Endothelial cell of umbilical vein (primary cell): ENCODE results near the gene ATXN10. TPM values are rescaled to one million over a fixed set of nuclear protein-coding genes. Genes with fewer than 3 reads are reported as not detected.

Experiments used
- BruUV-seq: library from RNA; stranded (reverse); fragments of 400-500 nt; replicated peaks from 2 replicates; lab custom pipeline; 2021; lab: Mats Ljungman, UMichigan
- CTCF ChIA-PET: fragments of 300-600, 350-600 bp; sonication (Branson Sonifier 250); formaldehyde crosslinking; loops from one replicate; lab custom pipeline; 2021; ENCODE audit warnings: antibody characterized with exemption, inconsistent platforms; lab: Charles Lee
- POLR2A ChIA-PET: fragments of 300-600, 350-600 bp; sonication (Branson Sonifier 250); formaldehyde crosslinking; loops from one replicate; lab custom pipeline; 2021; ENCODE audit warnings: antibody characterized with exemption, inconsistent platforms; lab: Charles Lee
- DNase-seq: peaks from one replicate; pipeline ENCODE4 v3.0.0-alpha.2; 2011; ENCODE audit warnings: low read depth, low spot score
- FAIRE-seq: peaks from 2 replicates; lab custom pipeline; 2011; peaks lifted over from hg19 to GRCh38; lab: Jason Lieb, UNC
- H2AFZ ChIP-seq: 2 replicates; pipeline ENCODE4 v1.6.0; 2012; ENCODE audit warnings: low read depth, low read length, control low read depth, inconsistent platforms
- H3K27ac ChIP-seq: 2 replicates; pipeline ENCODE4 v1.5.1; 2011; ENCODE audit warnings: low read depth, mild to moderate bottlenecking, control low read depth, low read length, moderate library complexity; ENCODE audit not compliant: insufficient read depth
- H3K27me3 ChIP-seq, 2 experiments: 2 replicates each; pipeline versions ENCODE4 v1.6.0 to v1.6.1; 2011; ENCODE audit warnings: low read length in 2 of 2, mixed read lengths in 1 of 2; ENCODE audit not compliant: control insufficient read depth in 2 of 2, insufficient read depth in 2 of 2
- H3K36me3 ChIP-seq, 2 experiments: 2 replicates in 1 of 2; 3 replicates in 1 of 2; pipeline ENCODE4 v1.5.1; 2011; ENCODE audit warnings: low read length in 2 of 2, mild to moderate bottlenecking in 1 of 2, moderate library complexity in 1 of 2; ENCODE audit not compliant: control insufficient read depth in 2 of 2, insufficient read depth in 2 of 2; ENCODE audit errors: extremely low read depth in 1 of 2
- H3K4me1 ChIP-seq: 3 replicates; pipeline ENCODE4 v1.5.1; 2011; ENCODE audit warnings: mild to moderate bottlenecking, low read length; ENCODE audit not compliant: control insufficient read depth, insufficient read depth; ENCODE audit errors: extremely low read depth
- H3K4me2 ChIP-seq: 2 replicates; pipeline ENCODE4 v1.6.1; 2011; ENCODE audit warnings: low read length, control low read depth, mixed read lengths; ENCODE audit not compliant: insufficient read depth
- H3K4me3 ChIP-seq, 3 experiments: fragments of 200-600 bp in 1 of 3; sonication (generic), shearing (Covaris generic) in 1 of 3; replicated peaks in 1 of 3; 2 replicates each; pipeline ENCODE4 v1.5.1; 2011 to 2016; ENCODE audit warnings: control low read depth in 3 of 3, low read length in 3 of 3, mild to moderate bottlenecking in 2 of 3, inconsistent platforms in 1 of 3, low read depth in 1 of 3, moderate library complexity in 1 of 3; ENCODE audit not compliant: insufficient read depth in 1 of 3
- H3K79me2 ChIP-seq: 2 replicates; pipeline ENCODE4 v1.6.0; 2012; ENCODE audit warnings: low read length, inconsistent platforms; ENCODE audit not compliant: control insufficient read depth, insufficient read depth
- H3K9ac ChIP-seq: replicated peaks from 2 replicates; pipeline ENCODE3; 2011; ENCODE audit warnings: low read length, control low read depth; ENCODE audit not compliant: insufficient read depth; ENCODE audit errors: extremely low read depth
- H3K9me1 ChIP-seq: replicated peaks from 3 replicates; pipeline ENCODE4 v1.6.0; 2011; ENCODE audit warnings: mild to moderate bottlenecking, low read length; ENCODE audit not compliant: control insufficient read depth, insufficient read depth; ENCODE audit errors: extremely low read depth
- H3K9me3 ChIP-seq: replicated peaks from 2 replicates; pipeline ENCODE4 v1.5.1; 2012; ENCODE audit warnings: low read length, inconsistent platforms; ENCODE audit not compliant: control insufficient read depth, insufficient read depth
- H4K20me1 ChIP-seq: replicated peaks from 2 replicates; pipeline ENCODE3; 2011; ENCODE audit warnings: mild to moderate bottlenecking, low read length; ENCODE audit not compliant: control insufficient read depth, insufficient read depth; ENCODE audit errors: extremely low read depth
- EZH2 ChIP-seq: IDR thresholded peaks from 2 replicates; pipeline ENCODE4 v1.6.1; 2012; ENCODE audit warnings: borderline replicate concordance, low read depth, mild to moderate bottlenecking, moderate library complexity, low read length, inconsistent platforms; ENCODE audit not compliant: severe bottlenecking
- FOS ChIP-seq: IDR thresholded peaks from 2 replicates; pipeline ENCODE4 v1.6.1; 2011; ENCODE audit warnings: mild to moderate bottlenecking, low read length, moderate library complexity, borderline replicate concordance; ENCODE audit not compliant: insufficient read depth
- GATA2 ChIP-seq: IDR thresholded peaks from 2 replicates; pipeline ENCODE4 v1.7.0; 2011; ENCODE audit warnings: low read depth, mild to moderate bottlenecking, moderate library complexity, mixed read lengths, low read length; ENCODE audit not compliant: insufficient read length, insufficient read depth
- JUN ChIP-seq: IDR thresholded peaks from 2 replicates; pipeline ENCODE4 v1.6.1; 2011; ENCODE audit warnings: borderline replicate concordance, low read depth; ENCODE audit not compliant: insufficient read length, insufficient read depth
- MAX ChIP-seq: IDR thresholded peaks from 2 replicates; pipeline ENCODE4 v1.6.1; 2011; ENCODE audit not compliant: insufficient read depth, insufficient read length
- MYC ChIP-seq: IDR thresholded peaks from one replicate; pipeline ENCODE4 v1.6.1; 2011; ENCODE audit warnings: mild to moderate bottlenecking, low read depth, low read length
- POLR2A ChIP-seq: IDR thresholded peaks from 2 replicates; pipeline ENCODE4 v1.6.1; 2012; ENCODE audit warnings: low read depth, mild to moderate bottlenecking, control low read depth, low read length
- POLR2AphosphoS5 ChIP-seq: IDR thresholded peaks from 2 replicates; pipeline ENCODE4 v1.6.1; 2012; ENCODE audit warnings: low read depth, mild to moderate bottlenecking, control low read depth, low read length, moderate library complexity; ENCODE audit not compliant: insufficient read depth
- dilution Hi-C: fragments of 300-500 bp; cut with MboI; formaldehyde crosslinking; loops from one replicate; pipeline ENCODE4 v1.15.0; 2019; ENCODE audit warnings: low sequenced_read_pairs; ENCODE audit not compliant: extremely low pct_ligation_motif_present
- intact Hi-C: fragments of 100-400 bp; cut with micrococcal nuclease; formaldehyde crosslinking; loops from one replicate; pipeline ENCODE4 v1.10.0; 2022
- polyA plus RNA-seq, 4 experiments: library from polyadenylated mRNA; depleted of rRNA in 3 of 4; stranded (reverse) in 3 of 4; unstranded in 1 of 4; fragments of >200 nt; gene quantifications; 2 replicates each; pipeline versions ENCODE4 v1.2.1 to v1.2.3, GENCODE V29; 2011 to 2012; ENCODE audit warnings: missing spikeins in 1 of 4
- total RNA-seq: library from RNA; stranded (reverse); gene quantifications from 2 replicates; pipeline ENCODE4 v1.2.3, GENCODE V29; 2021
- TF ChIP-seq, protein P1 (sequence below), 2 donors: IDR thresholded peaks; 1 replicate in 1 of 2; 2 replicates in 1 of 2; pipeline ENCODE4 v1.5.1; 2011; ENCODE audit warnings: low read length in 2 of 2, mild to moderate bottlenecking in 2 of 2, moderate library complexity in 2 of 2, control low read depth in 1 of 2, inconsistent platforms in 1 of 2, low read depth in 1 of 2; ENCODE audit not compliant: insufficient read depth in 1 of 2; ENCODE audit errors: extremely low read depth in 1 of 2

The ATXN10 gene
- total and polyA plus RNA-seq, 2 donors (not counting 3 experiments of a cell fraction or from before 2014, with no cell fraction given): 73.2 to 91.9 TPM

- no peaks in the 10 kb centered on the region for H3K9me1 ChIP-seq
- H3K9ac ChIP-seq: no peak overlapping the region
- no peak for DNase-seq
- H3K36me3 ChIP-seq: no peaks in the 10 kb centered on the region
- BruUV-seq: no TSS peak
- no peak overlapping the region for H3K4me3 ChIP-seq
- dilution Hi-C loops: no loop called here
- TF ChIP-seq, protein P1, sequence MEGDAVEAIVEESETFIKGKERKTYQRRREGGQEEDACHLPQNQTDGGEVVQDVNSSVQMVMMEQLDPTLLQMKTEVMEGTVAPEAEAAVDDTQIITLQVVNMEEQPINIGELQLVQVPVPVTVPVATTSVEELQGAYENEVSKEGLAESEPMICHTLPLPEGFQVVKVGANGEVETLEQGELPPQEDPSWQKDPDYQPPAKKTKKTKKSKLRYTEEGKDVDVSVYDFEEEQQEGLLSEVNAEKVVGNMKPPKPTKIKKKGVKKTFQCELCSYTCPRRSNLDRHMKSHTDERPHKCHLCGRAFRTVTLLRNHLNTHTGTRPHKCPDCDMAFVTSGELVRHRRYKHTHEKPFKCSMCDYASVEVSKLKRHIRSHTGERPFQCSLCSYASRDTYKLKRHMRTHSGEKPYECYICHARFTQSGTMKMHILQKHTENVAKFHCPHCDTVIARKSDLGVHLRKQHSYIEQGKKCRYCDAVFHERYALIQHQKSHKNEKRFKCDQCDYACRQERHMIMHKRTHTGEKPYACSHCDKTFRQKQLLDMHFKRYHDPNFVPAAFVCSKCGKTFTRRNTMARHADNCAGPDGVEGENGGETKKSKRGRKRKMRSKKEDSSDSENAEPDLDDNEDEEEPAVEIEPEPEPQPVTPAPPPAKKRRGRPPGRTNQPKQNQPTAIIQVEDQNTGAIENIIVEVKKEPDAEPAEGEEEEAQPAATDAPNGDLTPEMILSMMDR (IDR thresholded peaks at IDR 0.05; ENCODE audit: extremely low read depth in 1 of 2, insufficient read depth in 1 of 2, low read depth in 1 of 2, low read length in 2 of 2): no peak
- no peak for TF ChIP-seq POLR2AphosphoS5
- TF ChIP-seq EZH2: no peak
- TF ChIP-seq MYC: no peak
- TF ChIP-seq JUN: no peak
- no peaks in the 10 kb centered on the region for H3K9me3 ChIP-seq
- intact Hi-C loops: no loop called here
- H3K27ac ChIP-seq: no peak overlapping the region
- no peaks in the 10 kb centered on the region for H3K27me3 ChIP-seq
- H4K20me1 ChIP-seq: no peaks in the 10 kb centered on the region
- H2AFZ ChIP-seq: no peak overlapping the region
- H3K4me1 ChIP-seq: peaks cover 11% of the 10 kb centered on the region
- POLR2A ChIA-PET: no interaction called here
- CTCF ChIA-PET: interaction anchor here (3.4 kb wide), 1 partner anchor 29 kb away, joined by 16 read pairs; no protein-coding TSS in a partner anchor
- no peaks in the 10 kb centered on the region for H3K79me2 ChIP-seq
- no peak overlapping the region for H3K4me2 ChIP-seq
- FAIRE-seq: no peak
These were observed 162.6 kb downstream of the ATXN10 start for GRCh38 chr22:45834241-45834640.

DNA sequence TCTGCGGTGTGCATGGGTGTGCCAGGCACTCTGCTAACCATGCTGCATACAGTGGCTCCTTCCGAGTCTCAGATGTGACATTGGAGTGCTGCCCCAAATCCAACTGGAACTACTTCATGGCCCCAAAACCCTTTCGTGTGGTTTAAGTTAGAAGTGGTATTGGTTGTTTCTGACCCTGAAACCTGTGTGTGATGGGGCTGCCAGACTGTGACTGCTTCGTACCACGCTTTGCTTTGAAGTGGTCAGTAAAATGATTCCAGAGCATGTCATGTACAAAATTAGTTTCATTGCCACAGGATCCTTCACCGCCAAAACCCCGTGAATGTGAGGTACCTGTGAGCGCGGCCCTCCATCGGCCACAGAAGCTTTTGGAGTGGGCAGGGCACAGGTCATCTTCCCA is 163.2 kb downstream of the ATXN10 start:
- no peak overlapping the region for H3K27ac ChIP-seq
- intact Hi-C loops (no loop called here), dilution Hi-C loops (no loop called here)
- no peaks in the 10 kb centered on the region for H3K27me3 ChIP-seq
- no peak overlapping the region for H2AFZ ChIP-seq
- H3K4me2 ChIP-seq: no peak overlapping the region
- H3K36me3 ChIP-seq: no peaks in the 10 kb centered on the region
- peaks cover 11% of the 10 kb centered on the region for H3K4me1 ChIP-seq
- no peak overlapping the region for H3K4me3 ChIP-seq
- ChIA-PET CTCF (interaction anchor here (3.4 kb wide), 1 partner anchor 28 kb away, joined by 16 read pairs; no protein-coding TSS in a partner anchor), POLR2A (no interaction called here)
- DNase-seq (no peak), FAIRE-seq (no peak)
- BruUV-seq: no TSS peak
- H3K9me1 ChIP-seq: no peaks in the 10 kb centered on the region
- no peaks in the 10 kb centered on the region for H3K9me3 ChIP-seq
- H3K9ac ChIP-seq: no peak overlapping the region
- no peaks in the 10 kb centered on the region for H3K79me2 ChIP-seq
- TF ChIP-seq JUN (no peak), EZH2 (no peak), POLR2AphosphoS5 (no peak), POLR2A (no peak), GATA2 (no peak), MYC (no peak), MAX (no peak), FOS (no peak)
- TF ChIP-seq, protein P1 (IDR thresholded peaks at IDR 0.05; ENCODE audit: extremely low read depth in 1 of 2, insufficient read depth in 1 of 2, low read depth in 1 of 2, low read length in 2 of 2): no peak
- H4K20me1 ChIP-seq: no peaks in the 10 kb centered on the region
